ENCODE measurements around the gene DNAH14. TPM values are rescaled to one million over a fixed set of nuclear protein-coding genes. Genes with fewer than 3 reads are reported as not detected.

DNAH14 gene
- total and polyA plus RNA-seq, 3 donors from 2014 or later = 30.1 to 82.1 (median 37.3) TPM

- Histone ChIP-seq H3K27ac (peak overlapping the region; percentile 35 to 85), H3K36me3 (ENCODE audit: low read depth, missing control alignments) (no peaks in the 10 kb centered on the region), H3K9me3 (no peaks in the 10 kb centered on the region), H3K4me1 (peaks cover 41% of the 10 kb centered on the region), H3K27me3 (no peaks in the 10 kb centered on the region), H3K4me3 (no peak overlapping the region)
- TF ChIP-seq POLR2A (IDR thresholded peaks at IDR 0.05) = no peak
- TF ChIP-seq, protein P1, sequence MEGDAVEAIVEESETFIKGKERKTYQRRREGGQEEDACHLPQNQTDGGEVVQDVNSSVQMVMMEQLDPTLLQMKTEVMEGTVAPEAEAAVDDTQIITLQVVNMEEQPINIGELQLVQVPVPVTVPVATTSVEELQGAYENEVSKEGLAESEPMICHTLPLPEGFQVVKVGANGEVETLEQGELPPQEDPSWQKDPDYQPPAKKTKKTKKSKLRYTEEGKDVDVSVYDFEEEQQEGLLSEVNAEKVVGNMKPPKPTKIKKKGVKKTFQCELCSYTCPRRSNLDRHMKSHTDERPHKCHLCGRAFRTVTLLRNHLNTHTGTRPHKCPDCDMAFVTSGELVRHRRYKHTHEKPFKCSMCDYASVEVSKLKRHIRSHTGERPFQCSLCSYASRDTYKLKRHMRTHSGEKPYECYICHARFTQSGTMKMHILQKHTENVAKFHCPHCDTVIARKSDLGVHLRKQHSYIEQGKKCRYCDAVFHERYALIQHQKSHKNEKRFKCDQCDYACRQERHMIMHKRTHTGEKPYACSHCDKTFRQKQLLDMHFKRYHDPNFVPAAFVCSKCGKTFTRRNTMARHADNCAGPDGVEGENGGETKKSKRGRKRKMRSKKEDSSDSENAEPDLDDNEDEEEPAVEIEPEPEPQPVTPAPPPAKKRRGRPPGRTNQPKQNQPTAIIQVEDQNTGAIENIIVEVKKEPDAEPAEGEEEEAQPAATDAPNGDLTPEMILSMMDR (IDR thresholded peaks at IDR 0.05) = no peak
- DNase-seq = no peak
- intact Hi-C loops (cut with DNase I; ENCODE audit: low total_unique reads) = no loop called here
- 52 to 70% methylated on average over 7 to 9 of the region's 9 CpGs for WGBS, 2 donors
Observed at GRCh38 chr1:225448146-225448805, 518.8 kb downstream of the DNAH14 start.
